Retinal pigment epithelial cell (primary cell): ENCODE results near the gene MCM3AP.
"Not testable (repeated sequence)": the region's sequence is repeated elsewhere in the genome, so short reads cannot be mapped to it uniquely, and the experiment has no call there.

Experiments used
- DNase-seq: peaks from one replicate; pipeline ENCODE4 v3.0.0-alpha.2; 2010; ENCODE audit warnings: low read depth
- H3K4me3 ChIP-seq: 2 replicates; pipeline ENCODE4 v1.5.1; 2011; ENCODE audit warnings: mild to moderate bottlenecking, low read length, control low read depth, moderate library complexity
- TF ChIP-seq, protein P1 (sequence below): conservative IDR thresholded peaks from 2 replicates; pipeline ENCODE4 v1.5.1; 2011; ENCODE audit warnings: low read depth, low read length, control low read depth, inconsistent platforms

The MCM3AP gene

GRCh38 chr21:46227811-46228344 is 57.5 kb downstream of the MCM3AP start:
- DNase-seq = no peak
- TF ChIP-seq, protein P1, sequence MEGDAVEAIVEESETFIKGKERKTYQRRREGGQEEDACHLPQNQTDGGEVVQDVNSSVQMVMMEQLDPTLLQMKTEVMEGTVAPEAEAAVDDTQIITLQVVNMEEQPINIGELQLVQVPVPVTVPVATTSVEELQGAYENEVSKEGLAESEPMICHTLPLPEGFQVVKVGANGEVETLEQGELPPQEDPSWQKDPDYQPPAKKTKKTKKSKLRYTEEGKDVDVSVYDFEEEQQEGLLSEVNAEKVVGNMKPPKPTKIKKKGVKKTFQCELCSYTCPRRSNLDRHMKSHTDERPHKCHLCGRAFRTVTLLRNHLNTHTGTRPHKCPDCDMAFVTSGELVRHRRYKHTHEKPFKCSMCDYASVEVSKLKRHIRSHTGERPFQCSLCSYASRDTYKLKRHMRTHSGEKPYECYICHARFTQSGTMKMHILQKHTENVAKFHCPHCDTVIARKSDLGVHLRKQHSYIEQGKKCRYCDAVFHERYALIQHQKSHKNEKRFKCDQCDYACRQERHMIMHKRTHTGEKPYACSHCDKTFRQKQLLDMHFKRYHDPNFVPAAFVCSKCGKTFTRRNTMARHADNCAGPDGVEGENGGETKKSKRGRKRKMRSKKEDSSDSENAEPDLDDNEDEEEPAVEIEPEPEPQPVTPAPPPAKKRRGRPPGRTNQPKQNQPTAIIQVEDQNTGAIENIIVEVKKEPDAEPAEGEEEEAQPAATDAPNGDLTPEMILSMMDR = no peak
- H3K4me3 ChIP-seq = peak overlapping the region; percentile 88

- peak; percentile 31 for DNase-seq
- H3K4me3 ChIP-seq = peak overlapping the region; percentile 88
- TF ChIP-seq, protein P1 = no peak
These were observed 58.4 kb downstream of the MCM3AP start for GRCh38 chr21:46226920-46227599.

GRCh38 chr21:46226146-46226545 is 59.3 kb downstream of the MCM3AP start:
- H3K4me3 ChIP-seq = peak overlapping the region; percentile 88
- TF ChIP-seq, protein P1 = no peak
- peak; percentile 62 for DNase-seq

- H3K4me3 ChIP-seq, DNase-seq: not testable (repeated sequence)
These were observed 61.8 kb downstream of the MCM3AP start for GRCh38 chr21:46223661-46224060.

GRCh38 chr21:46223217-46223616 is 62.2 kb downstream of the MCM3AP start:
- no peak for DNase-seq
- TF ChIP-seq, protein P1 = no peak
- no peak overlapping the region for H3K4me3 ChIP-seq

- DNase-seq = no peak
- TF ChIP-seq, protein P1 = no peak
- no peak overlapping the region for H3K4me3 ChIP-seq
These were observed 62.8 kb downstream of the MCM3AP start for GRCh38 chr21:46222436-46223116.

- TF ChIP-seq, protein P1 = no peak
- no peak for DNase-seq
- no peak overlapping the region for H3K4me3 ChIP-seq
These were observed 63.6 kb downstream of the MCM3AP start for GRCh38 chr21:46221664-46222435.
